Nephron (organoid): ENCODE results near the gene LAD1.

Experiments
- H3K27ac Mint-ChIP-seq, 3 experiments: 2 replicates each; pipeline ENCODE4 v1.8.0; 2020; ENCODE audit warnings: mixed read lengths in 3 of 3, mild to moderate bottlenecking in 2 of 3, moderate library complexity in 1 of 3
- H3K27me3 Mint-ChIP-seq: 2 replicates; pipeline ENCODE4 v1.8.0; 2021; ENCODE audit warnings: low read depth, mild to moderate bottlenecking, moderate library complexity, mixed read lengths
- H3K36me3 Mint-ChIP-seq: 2 replicates; pipeline ENCODE4 v1.8.0; 2020; ENCODE audit warnings: low read depth, mixed read lengths
- H3K4me1 Mint-ChIP-seq: 2 replicates; pipeline ENCODE4 v1.8.0; 2020; ENCODE audit warnings: mixed read lengths
- H3K4me3 Mint-ChIP-seq, 3 experiments: 2 replicates each; pipeline ENCODE4 v1.8.0; 2020; ENCODE audit warnings: mild to moderate bottlenecking in 3 of 3, mixed read lengths in 3 of 3, moderate library complexity in 2 of 3
- H3K9me3 Mint-ChIP-seq: 2 replicates; pipeline ENCODE4 v1.8.0; 2020; ENCODE audit warnings: mixed read lengths
- TF ChIP-seq, protein P1 (sequence below), 3 experiments: fragments of 200-600 bp; sonication (generic); IDR thresholded peaks; one replicate each; pipeline ENCODE4 v1.5.0; 2021; ENCODE audit warnings: antibody characterized with exemption in 3 of 3; ENCODE audit not compliant: unreplicated experiment in 3 of 3

The LAD1 gene

DNA sequence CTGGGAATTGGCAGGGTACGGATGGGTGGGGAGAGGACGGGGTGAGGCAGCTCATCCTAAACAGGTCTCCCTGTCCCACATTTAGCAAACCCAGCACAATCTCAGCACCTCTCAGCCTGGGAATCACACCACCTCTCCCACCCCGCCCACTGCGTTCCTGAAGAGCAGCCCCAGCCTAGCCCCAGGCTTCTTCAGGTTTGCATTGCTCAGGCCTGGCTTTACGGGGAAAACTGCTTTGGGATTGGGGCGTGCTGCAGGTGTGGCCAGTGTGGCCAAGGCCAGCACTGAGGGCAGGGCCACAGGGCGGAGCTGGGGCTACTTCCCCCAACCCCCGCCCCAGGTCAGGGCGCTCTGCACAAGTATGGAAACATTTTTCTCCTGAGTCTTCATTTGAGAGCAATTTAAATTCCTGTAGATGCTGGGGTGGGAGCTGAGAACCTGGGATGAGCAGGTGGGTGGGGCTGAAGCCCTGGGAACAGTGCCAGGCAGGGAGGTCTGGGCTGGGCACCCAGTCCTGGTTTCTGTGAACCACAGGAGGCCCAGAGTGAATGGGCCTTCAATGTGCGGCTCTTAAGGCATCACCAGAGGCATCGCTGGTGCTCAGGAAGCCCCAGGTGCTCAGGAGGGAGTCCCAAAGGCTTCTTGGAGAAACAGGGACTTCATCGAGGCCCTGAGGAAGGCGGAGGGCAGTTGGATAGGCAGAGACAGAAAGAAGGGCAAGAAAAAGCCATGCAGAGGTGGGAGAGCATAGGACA, 45.8 kb downstream of the LAD1 start:
- TF ChIP-seq, protein P1, sequence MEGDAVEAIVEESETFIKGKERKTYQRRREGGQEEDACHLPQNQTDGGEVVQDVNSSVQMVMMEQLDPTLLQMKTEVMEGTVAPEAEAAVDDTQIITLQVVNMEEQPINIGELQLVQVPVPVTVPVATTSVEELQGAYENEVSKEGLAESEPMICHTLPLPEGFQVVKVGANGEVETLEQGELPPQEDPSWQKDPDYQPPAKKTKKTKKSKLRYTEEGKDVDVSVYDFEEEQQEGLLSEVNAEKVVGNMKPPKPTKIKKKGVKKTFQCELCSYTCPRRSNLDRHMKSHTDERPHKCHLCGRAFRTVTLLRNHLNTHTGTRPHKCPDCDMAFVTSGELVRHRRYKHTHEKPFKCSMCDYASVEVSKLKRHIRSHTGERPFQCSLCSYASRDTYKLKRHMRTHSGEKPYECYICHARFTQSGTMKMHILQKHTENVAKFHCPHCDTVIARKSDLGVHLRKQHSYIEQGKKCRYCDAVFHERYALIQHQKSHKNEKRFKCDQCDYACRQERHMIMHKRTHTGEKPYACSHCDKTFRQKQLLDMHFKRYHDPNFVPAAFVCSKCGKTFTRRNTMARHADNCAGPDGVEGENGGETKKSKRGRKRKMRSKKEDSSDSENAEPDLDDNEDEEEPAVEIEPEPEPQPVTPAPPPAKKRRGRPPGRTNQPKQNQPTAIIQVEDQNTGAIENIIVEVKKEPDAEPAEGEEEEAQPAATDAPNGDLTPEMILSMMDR (IDR thresholded peaks at IDR 0.05; ENCODE audit: unreplicated experiment in 3 of 3) = no peak
- Mint-ChIP-seq H3K4me3 (no peak overlapping the region), H3K27ac (no peak overlapping the region), H3K36me3 (no peaks in the 10 kb centered on the region), H3K4me1 (no peaks in the 10 kb centered on the region), H3K27me3 (peaks cover 15% of the 10 kb centered on the region), H3K9me3 (no peaks in the 10 kb centered on the region)

DNA sequence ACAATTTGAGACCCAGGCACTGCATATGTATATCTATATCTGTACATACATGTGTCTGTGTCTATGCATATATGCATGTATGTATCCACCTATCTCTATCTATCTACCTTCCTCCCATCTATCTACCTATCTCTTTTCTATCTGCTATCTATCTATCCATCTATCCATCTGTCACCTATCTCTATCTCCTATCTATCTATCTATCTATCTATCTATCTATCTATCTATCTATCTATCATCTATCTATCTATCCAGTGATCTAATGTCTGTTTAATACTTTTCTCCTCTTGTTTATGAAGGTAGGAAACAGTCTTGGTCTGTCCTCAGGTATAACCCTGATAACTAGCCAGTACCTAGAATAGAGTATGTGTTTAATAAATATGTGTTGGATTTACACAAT, 47.5 kb downstream of the LAD1 start:
- Mint-ChIP-seq H3K27ac (no peak overlapping the region), H3K9me3 (no peaks in the 10 kb centered on the region), H3K27me3 (peaks cover 30% of the 10 kb centered on the region), H3K36me3 (no peaks in the 10 kb centered on the region), H3K4me3 (no peak overlapping the region), H3K4me1 (peaks cover 6% of the 10 kb centered on the region)
- TF ChIP-seq, protein P1 (IDR thresholded peaks at IDR 0.05; ENCODE audit: unreplicated experiment in 3 of 3) = no peak

DNA sequence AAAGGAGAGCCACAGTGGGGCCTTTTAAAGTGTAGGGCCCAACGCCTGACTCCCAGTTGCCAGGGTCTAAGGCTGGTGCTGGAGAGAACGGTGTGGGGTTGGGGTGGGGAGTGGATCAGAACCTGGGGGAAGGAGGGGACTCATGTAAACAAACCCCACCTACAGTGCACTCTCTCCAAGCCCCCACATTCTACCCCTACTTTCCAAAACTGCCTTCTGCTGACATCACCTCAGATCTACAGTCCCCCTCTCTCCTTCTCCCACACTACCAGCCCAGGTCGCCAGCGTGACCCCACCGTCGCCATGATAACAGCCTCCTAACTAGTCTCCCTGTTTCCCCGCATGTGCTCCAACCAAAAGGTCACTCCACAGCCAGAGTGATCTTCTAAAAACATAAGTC, 48.2 kb downstream of the LAD1 start:
- H3K4me3 Mint-ChIP-seq = no peak overlapping the region
- peaks cover 7% of the 10 kb centered on the region for H3K4me1 Mint-ChIP-seq
- peaks cover 31% of the 10 kb centered on the region for H3K27me3 Mint-ChIP-seq
- no peak overlapping the region for H3K27ac Mint-ChIP-seq
- TF ChIP-seq, protein P1 (IDR thresholded peaks at IDR 0.05; ENCODE audit: unreplicated experiment in 3 of 3) = no peak
- H3K36me3 Mint-ChIP-seq = no peaks in the 10 kb centered on the region
- H3K9me3 Mint-ChIP-seq = no peaks in the 10 kb centered on the region

DNA sequence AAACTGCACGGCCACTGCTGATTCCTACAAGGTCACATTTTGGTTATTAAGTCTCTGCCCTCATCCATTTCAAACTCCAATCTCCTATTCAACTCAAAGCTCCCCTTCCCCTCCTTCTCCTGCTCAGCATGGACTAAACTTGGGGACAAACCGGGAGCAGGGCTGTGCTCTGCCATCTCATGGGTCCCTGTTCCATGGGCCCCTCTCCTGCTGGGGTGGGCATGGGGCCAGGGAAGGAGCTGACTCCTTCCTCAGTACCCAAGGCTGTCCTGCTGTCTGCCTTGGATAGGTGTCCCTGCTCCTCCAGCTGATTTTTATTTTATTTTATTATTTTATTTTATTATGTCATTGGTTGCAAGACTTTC, 48.8 kb downstream of the LAD1 start:
- no peak overlapping the region for H3K27ac Mint-ChIP-seq

DNA sequence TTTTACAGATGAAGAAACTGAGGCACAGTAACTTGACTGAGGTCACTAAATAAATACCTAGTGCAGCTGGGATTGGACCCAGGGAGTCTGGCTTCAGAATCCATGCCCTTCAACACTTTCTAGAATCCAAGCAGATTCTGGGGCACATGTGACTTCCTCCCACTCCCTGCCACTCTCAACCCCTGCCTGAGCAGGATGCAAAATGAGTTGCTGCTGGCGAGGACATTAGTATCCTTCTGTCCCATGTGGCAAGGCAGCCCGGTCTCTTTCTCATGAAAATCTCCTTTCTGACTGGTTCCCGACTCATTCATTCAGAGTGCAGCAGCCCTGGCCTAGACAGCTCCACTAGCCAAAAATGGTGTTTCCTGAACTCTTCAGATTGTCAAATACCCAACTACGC, 50.0 kb downstream of the LAD1 start:
- TF ChIP-seq, protein P1 (IDR thresholded peaks at IDR 0.05; ENCODE audit: unreplicated experiment in 3 of 3) = no peak
- H3K9me3 Mint-ChIP-seq = no peaks in the 10 kb centered on the region
- H3K4me1 Mint-ChIP-seq = peaks cover 7% of the 10 kb centered on the region
- no peak overlapping the region for H3K4me3 Mint-ChIP-seq
- no peaks in the 10 kb centered on the region for H3K36me3 Mint-ChIP-seq
- H3K27ac Mint-ChIP-seq = no peak overlapping the region
- H3K27me3 Mint-ChIP-seq = peaks cover 24% of the 10 kb centered on the region

More for the DNA sequence above, 48.8 kb downstream of the LAD1 start:
- Mint-ChIP-seq H3K9me3 (no peaks in the 10 kb centered on the region), H3K27me3 (peaks cover 31% of the 10 kb centered on the region), H3K4me3 (no peak overlapping the region), H3K4me1 (peaks cover 7% of the 10 kb centered on the region), H3K36me3 (no peaks in the 10 kb centered on the region)
- TF ChIP-seq, protein P1 (IDR thresholded peaks at IDR 0.05; ENCODE audit: unreplicated experiment in 3 of 3) = no peak

DNA sequence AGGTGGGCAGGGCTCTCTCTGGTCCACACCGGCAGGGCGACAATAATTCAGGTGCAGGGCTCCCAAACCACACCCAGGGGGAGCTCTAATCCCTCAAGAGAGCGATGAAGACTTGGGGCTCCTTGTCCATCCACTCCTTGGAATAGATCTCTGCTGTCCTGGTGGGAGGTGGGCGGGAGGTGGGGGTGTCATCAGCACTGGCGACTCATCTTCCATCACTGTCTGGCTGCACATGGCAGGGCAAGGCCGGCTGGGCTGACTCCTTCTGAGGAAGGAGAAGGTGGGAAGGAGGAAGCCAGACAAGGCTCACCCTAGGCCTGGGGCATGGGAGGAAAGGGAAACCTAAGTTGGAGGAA, 50.9 kb downstream of the LAD1 start:
- Mint-ChIP-seq H3K9me3 (no peaks in the 10 kb centered on the region), H3K27ac (no peak overlapping the region), H3K36me3 (no peaks in the 10 kb centered on the region), H3K27me3 (peaks cover 24% of the 10 kb centered on the region), H3K4me3 (no peak overlapping the region), H3K4me1 (peaks cover 7% of the 10 kb centered on the region)
- TF ChIP-seq, protein P1 (IDR thresholded peaks at IDR 0.05; ENCODE audit: unreplicated experiment in 3 of 3) = peak; percentile 50 to 54 (median 52)
